MM.1S (cell line): ENCODE measurements around the gene TUBB4B.

Experiments used
- DNase-seq: peaks from one replicate; pipeline ENCODE4 v3.0.0-alpha.2; 2015
- H2AFZ ChIP-seq: fragments of 300-600 bp; sonication (generic); 2 replicates; pipeline ENCODE4 v1.6.0; 2016; ENCODE audit warnings: antibody characterized with exemption, low read length
- H3F3A ChIP-seq: fragments of 300-600 bp; sonication (generic); 2 replicates; pipeline ENCODE4 v1.6.1; 2016; ENCODE audit warnings: mild to moderate bottlenecking, antibody characterized with exemption, low read length, moderate library complexity, mixed read lengths; ENCODE audit not compliant: insufficient read depth
- H3K27ac ChIP-seq: fragments of 300-600 bp; sonication (generic); 2 replicates; pipeline ENCODE4 v1.5.1; 2016; ENCODE audit warnings: mild to moderate bottlenecking, low read length
- H3K27me3 ChIP-seq: fragments of 300-600 bp; sonication (generic); replicated peaks from 2 replicates; pipeline ENCODE4 v1.6.0; 2016; ENCODE audit warnings: low read length; ENCODE audit not compliant: insufficient read depth
- H3K36me3 ChIP-seq: fragments of 300-600 bp; sonication (generic); replicated peaks from 2 replicates; pipeline ENCODE4 v1.6.1; 2016; ENCODE audit warnings: mild to moderate bottlenecking, low read length, mixed read lengths; ENCODE audit not compliant: insufficient read depth
- H3K4me1 ChIP-seq: fragments of 300-600 bp; sonication (generic); 2 replicates; pipeline ENCODE4 v1.6.1; 2016; ENCODE audit warnings: low read length, mixed read lengths
- H3K4me2 ChIP-seq: fragments of 300-600 bp; sonication (generic); 2 replicates; pipeline ENCODE4 v1.6.0; 2016; ENCODE audit warnings: low read depth, low read length
- H3K4me3 ChIP-seq: fragments of 300-600 bp; sonication (generic); 2 replicates; pipeline ENCODE4 v1.5.1; 2016; ENCODE audit warnings: low read length, mixed read lengths
- H3K79me2 ChIP-seq: fragments of 300-600 bp; sonication (generic); 2 replicates; pipeline ENCODE4 v1.6.1; 2016; ENCODE audit warnings: mixed run types, low read length, mixed read lengths
- H3K9ac ChIP-seq: fragments of 300-600 bp; sonication (generic); 2 replicates; pipeline ENCODE4 v1.6.1; 2016; ENCODE audit warnings: low read length, mixed read lengths
- H3K9me2 ChIP-seq: fragments of 300-600 bp; sonication (generic); replicated peaks from 2 replicates; pipeline ENCODE4 v1.6.1; 2016; ENCODE audit warnings: mild to moderate bottlenecking, low read length, mixed read lengths; ENCODE audit not compliant: insufficient read depth
- H3K9me3 ChIP-seq: fragments of 300-600 bp; sonication (generic); replicated peaks from 2 replicates; pipeline ENCODE4 v1.6.1; 2016; ENCODE audit warnings: mild to moderate bottlenecking, low read length, mixed read lengths; ENCODE audit not compliant: insufficient read depth
- H4K20me1 ChIP-seq: fragments of 300-600 bp; sonication (generic); 2 replicates; pipeline ENCODE4 v1.6.1; 2016; ENCODE audit warnings: mild to moderate bottlenecking, low read length, moderate library complexity, mixed read lengths; ENCODE audit not compliant: insufficient read depth
- EZH2 ChIP-seq: fragments of 300-600 bp; sonication (generic); optimal IDR thresholded peaks from 2 replicates; pipeline ENCODE3; 2017; ENCODE audit warnings: low read depth, mild to moderate bottlenecking, antibody characterized with exemption, low read length, mixed read lengths
- EZH2phosphoT487 ChIP-seq: fragments of 300-600 bp; sonication (generic); IDR thresholded peaks from 2 replicates; pipeline ENCODE4 v1.6.1; 2018; ENCODE audit warnings: antibody characterized with exemption, low read length
- TF ChIP-seq, protein P1 (sequence below): fragments of 300-600 bp; sonication (generic); IDR thresholded peaks from 2 replicates; pipeline ENCODE4 v1.5.1; 2016; ENCODE audit warnings: antibody characterized with exemption, low read length, mixed read lengths

Gene TUBB4B

DNA sequence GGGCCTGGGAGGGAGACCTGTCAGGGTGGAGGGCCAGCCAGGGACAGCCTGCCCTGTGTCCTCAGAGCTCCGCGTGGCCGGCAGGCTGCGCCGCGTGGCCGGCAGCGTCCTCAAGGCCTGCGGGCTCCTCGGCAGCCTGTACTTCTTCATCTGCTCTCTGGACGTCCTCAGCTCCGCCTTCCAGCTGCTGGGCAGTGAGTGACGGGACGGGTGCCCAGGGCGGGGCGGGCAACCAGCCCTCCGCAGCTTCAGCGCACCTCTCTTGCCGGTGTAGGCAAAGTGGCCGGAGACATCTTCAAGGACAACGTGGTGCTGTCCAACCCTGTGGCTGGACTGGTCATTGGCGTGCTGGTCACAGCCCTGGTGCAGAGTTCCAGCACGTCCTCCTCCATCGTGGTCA lies 8.6 kb upstream of the TUBB4B start:
- DNase-seq = no peak
- no peak overlapping the region for H3K4me3 ChIP-seq
- no peaks in the 10 kb centered on the region for H3K9me3 ChIP-seq
- H3K36me3 ChIP-seq = no peaks in the 10 kb centered on the region
- no peak overlapping the region for H3K9ac ChIP-seq
- no peaks in the 10 kb centered on the region for H3K9me2 ChIP-seq
- H3F3A ChIP-seq = no peaks in the 10 kb centered on the region
- no peaks in the 10 kb centered on the region for H4K20me1 ChIP-seq
- TF ChIP-seq EZH2 (no peak), EZH2phosphoT487 (no peak)
- TF ChIP-seq, protein P1, sequence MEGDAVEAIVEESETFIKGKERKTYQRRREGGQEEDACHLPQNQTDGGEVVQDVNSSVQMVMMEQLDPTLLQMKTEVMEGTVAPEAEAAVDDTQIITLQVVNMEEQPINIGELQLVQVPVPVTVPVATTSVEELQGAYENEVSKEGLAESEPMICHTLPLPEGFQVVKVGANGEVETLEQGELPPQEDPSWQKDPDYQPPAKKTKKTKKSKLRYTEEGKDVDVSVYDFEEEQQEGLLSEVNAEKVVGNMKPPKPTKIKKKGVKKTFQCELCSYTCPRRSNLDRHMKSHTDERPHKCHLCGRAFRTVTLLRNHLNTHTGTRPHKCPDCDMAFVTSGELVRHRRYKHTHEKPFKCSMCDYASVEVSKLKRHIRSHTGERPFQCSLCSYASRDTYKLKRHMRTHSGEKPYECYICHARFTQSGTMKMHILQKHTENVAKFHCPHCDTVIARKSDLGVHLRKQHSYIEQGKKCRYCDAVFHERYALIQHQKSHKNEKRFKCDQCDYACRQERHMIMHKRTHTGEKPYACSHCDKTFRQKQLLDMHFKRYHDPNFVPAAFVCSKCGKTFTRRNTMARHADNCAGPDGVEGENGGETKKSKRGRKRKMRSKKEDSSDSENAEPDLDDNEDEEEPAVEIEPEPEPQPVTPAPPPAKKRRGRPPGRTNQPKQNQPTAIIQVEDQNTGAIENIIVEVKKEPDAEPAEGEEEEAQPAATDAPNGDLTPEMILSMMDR = no peak
- peaks cover 77% of the 10 kb centered on the region for H3K27me3 ChIP-seq
- H2AFZ ChIP-seq = no peak overlapping the region
- H3K4me2 ChIP-seq = no peak overlapping the region
- no peak overlapping the region for H3K27ac ChIP-seq
- H3K4me1 ChIP-seq = peaks cover 9% of the 10 kb centered on the region; the same call in 1 of the 2 replicates
- H3K79me2 ChIP-seq = no peaks in the 10 kb centered on the region

DNA sequence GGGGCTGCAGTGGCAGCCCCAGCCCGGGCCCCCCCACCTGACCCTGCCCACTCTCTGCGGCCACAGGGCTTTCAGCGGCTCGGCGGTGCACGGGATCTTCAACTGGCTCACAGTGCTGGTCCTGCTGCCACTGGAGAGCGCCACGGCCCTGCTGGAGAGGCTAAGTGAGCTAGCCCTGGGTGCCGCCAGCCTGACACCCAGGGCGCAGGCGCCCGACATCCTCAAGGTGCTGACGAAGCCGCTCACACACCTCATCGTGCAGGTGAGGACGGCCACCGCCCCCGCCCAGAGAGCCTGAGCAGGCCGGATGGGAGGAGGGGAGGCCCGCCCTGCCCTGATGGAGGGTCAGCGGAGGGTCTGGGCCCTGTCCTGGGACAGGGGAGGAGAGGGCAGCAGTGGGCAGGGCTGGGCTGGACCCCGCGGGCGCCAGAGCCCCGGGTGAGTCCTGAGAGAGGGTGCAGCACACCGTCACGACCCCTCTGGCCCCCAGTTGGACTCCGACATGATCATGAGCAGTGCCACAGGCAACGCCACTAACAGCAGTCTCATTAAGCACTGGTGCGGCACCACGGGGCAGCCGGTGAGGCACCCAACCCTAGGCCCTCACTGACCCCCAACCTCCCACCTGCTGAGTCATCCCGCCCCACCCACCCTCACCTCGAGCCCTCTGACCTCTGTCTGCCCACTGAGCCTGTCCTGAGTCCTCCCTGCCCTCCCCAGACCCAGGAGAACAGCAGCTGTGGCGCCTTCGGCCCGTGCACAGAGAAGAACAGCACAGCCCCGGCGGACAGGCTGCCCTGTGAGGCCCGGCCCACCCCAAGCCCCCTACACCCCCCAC lies 7.7 kb upstream of the TUBB4B start:
- no peaks in the 10 kb centered on the region for H4K20me1 ChIP-seq

DNA sequence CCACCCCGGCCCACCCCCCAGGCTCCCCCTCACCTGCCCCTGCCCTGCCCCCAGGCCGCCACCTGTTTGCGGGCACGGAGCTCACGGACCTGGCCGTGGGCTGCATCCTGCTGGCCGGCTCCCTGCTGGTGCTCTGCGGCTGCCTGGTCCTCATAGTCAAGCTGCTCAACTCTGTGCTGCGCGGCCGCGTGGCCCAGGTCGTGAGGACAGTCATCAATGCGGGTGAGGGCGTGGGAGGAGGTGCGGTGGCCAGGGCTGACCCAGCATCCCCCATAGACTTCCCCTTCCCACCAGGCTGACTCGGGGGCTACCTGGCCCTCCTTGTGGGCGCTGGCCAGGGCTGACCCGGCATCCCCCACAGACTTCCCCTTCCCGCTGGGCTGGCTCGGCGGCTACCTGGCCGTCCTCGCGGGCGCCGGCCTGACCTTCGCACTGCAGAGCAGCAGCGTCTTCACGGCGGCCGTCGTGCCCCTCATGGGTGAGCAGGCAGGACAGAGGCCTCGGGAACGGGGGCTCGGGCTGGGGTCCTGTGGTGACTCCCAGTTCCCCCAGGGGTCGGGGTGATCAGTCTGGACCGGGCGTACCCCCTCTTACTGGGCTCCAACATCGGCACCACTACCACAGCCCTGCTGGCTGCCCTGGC lies 6.9 kb upstream of the TUBB4B start:
- Histone ChIP-seq H3K27ac (no peak overlapping the region), H4K20me1 (no peaks in the 10 kb centered on the region), H3K4me1 (peaks cover 9% of the 10 kb centered on the region; the same call in 1 of the 2 replicates), H3K9me2 (no peaks in the 10 kb centered on the region), H3K9me3 (no peaks in the 10 kb centered on the region), H3K27me3 (peaks cover 66% of the 10 kb centered on the region), H3K36me3 (no peaks in the 10 kb centered on the region), H3K4me2 (no peak overlapping the region), H3K9ac (no peak overlapping the region), H3K4me3 (no peak overlapping the region), H3F3A (no peaks in the 10 kb centered on the region), H2AFZ (no peak overlapping the region), H3K79me2 (peaks cover 7% of the 10 kb centered on the region)
- no peak for DNase-seq
- TF ChIP-seq EZH2 (no peak), EZH2phosphoT487 (no peak)
- TF ChIP-seq, protein P1 = no peak

More for the DNA sequence above, 7.7 kb upstream of the TUBB4B start:
- no peaks in the 10 kb centered on the region for H3K36me3 ChIP-seq
- TF ChIP-seq, protein P1 = no peak
- no peaks in the 10 kb centered on the region for H3K9me3 ChIP-seq
- H3K27ac ChIP-seq = no peak overlapping the region
- H3K27me3 ChIP-seq = peaks cover 74% of the 10 kb centered on the region
- H3K9me2 ChIP-seq = no peaks in the 10 kb centered on the region
- no peak for DNase-seq
- H3K9ac ChIP-seq = no peak overlapping the region
- H3K4me3 ChIP-seq = no peak overlapping the region
- no peaks in the 10 kb centered on the region for H3F3A ChIP-seq
- no peaks in the 10 kb centered on the region for H3K79me2 ChIP-seq
- H2AFZ ChIP-seq = no peak overlapping the region
- H3K4me2 ChIP-seq = no peak overlapping the region
- H3K4me1 ChIP-seq = peaks cover 9% of the 10 kb centered on the region; the same call in 1 of the 2 replicates
